HPDE6-E6E7 (cell line): ENCODE data around the gene SLC17A4.

Source experiments
- DNase-seq: peaks from one replicate; pipeline ENCODE4 v3.0.0; 2011; ENCODE audit warnings: missing footprints; ENCODE audit errors: extremely low spot score

Gene SLC17A4

GRCh38 chr6:25815194-25815593, 60.7 kb downstream of the SLC17A4 start:
- DNase-seq = no peak

DNA sequence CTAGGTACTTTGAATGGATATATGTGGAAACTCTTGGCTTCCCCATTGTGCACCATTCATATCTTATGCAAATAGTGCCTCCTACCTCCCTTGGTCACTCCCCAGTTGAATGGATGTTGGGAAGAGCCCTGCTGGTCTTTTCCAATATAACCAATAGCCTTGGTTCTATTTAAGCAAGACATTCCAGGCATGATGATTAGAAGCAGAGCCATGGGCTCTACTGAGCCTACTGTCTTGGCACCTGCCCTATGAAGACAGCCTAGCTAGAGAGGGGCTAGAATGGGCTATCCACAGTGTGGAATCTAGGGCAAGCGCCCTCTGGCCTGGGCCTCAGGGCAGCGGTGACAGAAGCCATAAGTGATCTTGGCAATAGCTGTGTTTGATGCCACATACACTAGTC, 61.7 kb downstream of the SLC17A4 start:
- DNase-seq = no peak

GRCh38 chr6:25821341-25821740, 66.8 kb downstream of the SLC17A4 start:
- DNase-seq = no peak

GRCh38 chr6:25829375-25829774, 74.8 kb downstream of the SLC17A4 start:
- no peak for DNase-seq

DNA sequence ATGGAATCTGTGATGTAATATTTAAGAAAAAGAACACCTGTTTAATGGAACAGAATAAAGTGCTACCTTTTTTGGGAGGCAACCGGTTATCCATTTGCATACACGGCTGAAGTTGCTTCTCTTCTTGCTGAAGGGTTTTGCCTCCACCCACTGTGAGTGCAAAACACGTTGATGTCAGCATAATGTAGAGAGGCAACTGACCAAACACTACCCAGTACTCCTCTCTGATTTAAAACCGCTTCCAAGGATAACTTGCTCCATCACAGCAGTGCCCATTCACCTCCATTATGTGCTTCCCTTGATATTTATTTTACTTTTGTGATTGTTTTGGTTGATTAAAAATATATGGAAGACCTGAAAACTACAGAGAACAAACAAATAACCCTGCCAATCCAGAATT, 75.9 kb downstream of the SLC17A4 start:
- DNase-seq = no peak
